Measurements from ENCODE around the gene ILDR2.

ILDR2 gene

GRCh38 chr1:166925810-166926478 is 49.4 kb downstream of the ILDR2 start:
- DNase-seq (ENCODE audit: low read depth in 2 of 2): no peak

DNA sequence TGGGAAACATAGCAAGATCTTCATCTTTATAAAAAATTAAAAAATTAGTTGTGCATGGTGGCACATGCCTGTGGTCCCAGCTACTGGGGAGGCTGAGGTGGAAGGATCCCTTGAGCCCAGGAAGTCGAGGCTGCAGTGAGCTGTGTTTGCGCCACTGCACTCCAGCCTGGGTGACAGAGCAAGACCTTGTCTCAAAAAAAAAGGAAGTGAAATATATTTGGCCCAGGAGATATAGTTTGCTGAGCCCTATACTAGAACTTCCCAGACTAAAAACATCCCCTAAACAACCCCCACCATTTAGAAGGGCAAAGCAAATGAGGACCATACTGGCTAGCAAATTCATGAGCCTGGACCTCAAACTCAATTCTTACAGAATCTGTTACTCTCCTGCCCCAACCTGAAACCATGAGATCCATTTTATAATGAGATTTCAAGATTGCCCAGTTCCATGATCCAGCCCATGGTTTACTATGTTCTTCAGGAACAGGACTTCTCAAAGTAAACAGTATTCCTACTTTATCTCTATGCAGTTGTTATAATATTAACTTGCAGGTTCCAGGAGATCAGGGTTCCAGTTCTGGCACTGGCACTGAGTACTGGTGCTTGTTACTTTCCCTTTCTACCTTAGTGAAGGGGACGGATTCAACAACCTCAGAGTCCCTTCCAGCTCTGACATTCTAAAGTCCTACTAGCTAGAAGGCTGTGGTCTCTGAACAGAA is 50.4 kb downstream of the ILDR2 start:
- DNase-seq (ENCODE audit: low read depth in 2 of 2): no peak

DNA sequence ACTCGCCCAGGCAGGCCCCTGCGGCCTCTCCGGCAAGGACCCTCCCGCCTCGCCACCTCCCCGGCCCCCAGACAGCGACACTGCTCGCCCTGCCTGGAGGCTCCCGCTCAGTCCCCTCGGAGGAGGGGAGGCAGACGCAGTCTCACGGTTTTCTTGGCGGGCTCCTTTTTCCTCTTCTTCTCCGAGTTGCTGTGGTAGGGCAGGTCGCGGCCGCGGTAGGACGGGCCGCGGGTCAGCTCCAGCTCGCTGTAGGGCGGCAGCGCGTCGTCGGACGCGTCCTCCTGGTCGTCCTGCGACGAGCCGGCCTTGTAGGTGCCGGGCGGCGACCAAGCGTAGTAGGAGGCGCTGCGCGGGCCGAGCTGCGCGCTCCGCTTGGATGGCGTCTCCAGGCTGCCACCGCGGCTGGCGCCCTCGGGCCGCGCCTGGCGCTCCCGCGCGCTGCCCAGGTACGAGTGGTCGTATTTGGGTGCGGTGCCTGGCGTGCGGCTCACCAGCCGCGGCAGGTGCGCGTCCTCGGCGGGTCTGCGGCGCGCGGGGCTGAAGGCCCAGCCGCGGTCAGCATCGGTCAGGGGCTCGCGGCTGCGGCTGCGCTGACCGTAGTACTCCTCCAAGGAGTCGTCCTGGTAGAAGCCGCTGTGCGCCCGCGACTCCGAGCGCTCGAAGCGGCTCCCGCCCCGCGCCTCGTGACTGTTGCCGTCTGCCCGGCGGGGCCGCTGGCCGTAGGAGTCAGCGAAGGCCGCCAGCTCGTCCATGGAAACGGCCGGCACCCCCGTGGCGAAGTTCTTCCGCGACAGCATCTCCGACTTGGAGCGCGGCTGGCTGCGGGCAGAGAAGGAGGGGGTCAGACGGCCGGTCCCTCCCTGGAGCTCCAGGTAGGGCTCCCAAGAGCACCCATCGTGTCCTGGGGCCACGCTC is 54.5 kb downstream of the ILDR2 start:
- DNase-seq (ENCODE audit: low read depth in 2 of 2): no peak

DNA sequence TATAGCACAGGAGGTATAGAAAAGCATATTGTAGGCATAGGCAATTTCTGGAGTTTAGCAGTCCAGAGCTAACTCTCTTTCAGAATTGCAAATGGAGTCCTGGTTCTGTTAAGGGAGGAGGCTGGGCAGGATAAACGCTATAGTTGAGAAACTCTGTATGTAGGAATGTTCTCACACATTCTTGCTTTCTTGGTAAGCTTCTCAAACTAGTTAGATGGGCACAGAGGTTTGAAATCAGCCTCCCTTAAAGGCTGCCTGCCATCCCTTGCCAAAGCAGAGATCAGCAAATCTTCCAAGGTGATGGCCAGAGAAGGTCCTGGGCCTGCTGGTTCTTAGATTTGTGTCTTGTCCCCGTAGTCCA is 56.4 kb downstream of the ILDR2 start:
- DNase-seq (ENCODE audit: low read depth in 2 of 2): no peak

DNA sequence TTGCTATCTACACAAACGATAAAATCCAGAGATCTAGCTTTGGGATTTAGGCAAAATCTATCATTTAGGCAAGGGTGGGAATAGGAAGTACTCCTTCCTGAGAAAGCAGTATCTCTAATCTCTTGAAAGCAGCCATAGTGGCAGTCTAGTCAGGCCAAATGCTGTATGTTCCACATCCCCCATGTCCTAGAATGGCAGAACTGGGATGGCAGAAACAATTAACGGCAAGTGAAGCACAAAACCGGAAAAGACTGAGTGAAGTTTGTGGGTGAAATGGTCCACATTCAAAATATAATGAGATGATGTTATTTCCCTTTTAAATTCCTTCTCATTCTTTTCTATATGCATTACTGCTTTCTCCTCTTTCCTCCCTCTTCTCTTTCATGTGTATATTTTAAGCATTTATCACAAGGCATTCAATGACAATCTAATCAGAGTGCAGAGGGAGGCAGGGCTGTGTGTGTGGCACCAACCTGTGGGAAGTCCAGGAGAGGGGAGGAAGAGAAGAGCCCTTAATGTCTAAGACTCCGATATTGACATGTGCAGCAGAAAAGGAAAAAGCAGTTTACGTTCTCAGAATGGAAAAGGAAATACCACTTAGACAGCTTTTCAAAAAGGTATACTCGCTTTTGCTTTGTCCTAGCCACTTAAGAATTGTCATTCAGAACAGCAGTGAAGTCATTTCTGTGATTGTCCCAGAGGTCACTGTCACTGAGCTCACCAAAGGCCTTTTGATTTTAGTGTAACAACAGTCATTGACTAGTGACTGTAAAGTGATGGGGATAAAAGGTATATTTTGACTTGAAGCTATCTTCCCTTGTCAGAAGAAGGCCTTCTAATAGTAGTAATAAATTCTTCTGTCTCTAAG is 57.0 kb downstream of the ILDR2 start:
- no peak for DNase-seq (ENCODE audit: low read depth in 2 of 2)

GRCh38 chr1:166915941-166916340 is 59.4 kb downstream of the ILDR2 start:
- no peak for DNase-seq (ENCODE audit: low read depth in 2 of 2)

- no peak for DNase-seq (ENCODE audit: low read depth in 2 of 2)
Observed at GRCh38 chr1:166915042-166915441, 60.3 kb downstream of the ILDR2 start.

DNA sequence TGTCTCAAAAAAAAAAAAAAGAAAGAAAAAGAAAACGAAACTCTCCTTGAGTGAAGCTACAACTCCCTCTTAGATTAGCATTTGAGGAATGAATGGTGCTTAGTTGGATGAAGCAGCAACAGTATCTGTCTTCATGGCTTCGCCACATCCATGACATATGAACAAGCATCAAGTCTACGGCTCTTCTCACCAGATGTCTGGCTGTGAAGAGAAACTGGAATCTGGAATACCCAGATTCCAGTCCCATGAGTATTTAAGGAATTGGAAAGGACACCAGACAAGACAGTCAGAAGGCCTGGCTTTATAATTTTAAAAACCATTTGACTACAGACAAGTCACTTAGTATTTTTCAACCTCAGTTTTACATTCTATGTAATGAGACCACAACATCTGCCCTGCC is 61.2 kb downstream of the ILDR2 start:
- DNase-seq (ENCODE audit: low read depth in 2 of 2): no peak

- DNase-seq (ENCODE audit: low read depth in 2 of 2): no peak
Observed at GRCh38 chr1:166911624-166912023, 63.7 kb downstream of the ILDR2 start.

- DNase-seq (ENCODE audit: low read depth in 2 of 2): peak; percentile 46 to 53
Observed at GRCh38 chr1:166910396-166910994, 64.8 kb downstream of the ILDR2 start.

- DNase-seq (ENCODE audit: low read depth in 2 of 2): no peak
Observed at GRCh38 chr1:166908942-166909341, 66.4 kb downstream of the ILDR2 start.

- no peak for DNase-seq (ENCODE audit: low read depth in 2 of 2)
Observed at GRCh38 chr1:166907763-166908162, 67.6 kb downstream of the ILDR2 start.

DNA sequence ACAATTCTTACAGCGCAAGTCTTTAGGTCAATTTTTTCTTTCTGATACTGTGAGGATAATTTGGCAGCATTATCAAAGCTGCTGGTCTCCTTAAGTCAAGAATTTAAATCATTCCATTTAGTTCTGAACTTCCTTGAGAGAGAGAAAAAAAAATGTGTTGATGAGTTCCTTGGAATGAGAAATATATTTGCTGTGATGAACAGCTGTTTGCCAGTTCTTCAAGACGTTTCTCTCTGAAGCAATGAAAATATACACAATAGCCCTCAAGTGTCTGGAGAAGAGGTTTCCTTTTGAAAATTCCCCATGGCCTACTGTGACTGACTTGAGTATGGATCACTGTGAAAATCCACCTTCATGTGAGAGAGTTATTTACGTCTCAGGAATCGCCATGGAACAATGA is 68.3 kb downstream of the ILDR2 start:
- DNase-seq (ENCODE audit: low read depth in 2 of 2): no peak

GRCh38 chr1:166906647-166907046 is 68.7 kb downstream of the ILDR2 start:
- DNase-seq (ENCODE audit: low read depth in 2 of 2): no peak

DNA sequence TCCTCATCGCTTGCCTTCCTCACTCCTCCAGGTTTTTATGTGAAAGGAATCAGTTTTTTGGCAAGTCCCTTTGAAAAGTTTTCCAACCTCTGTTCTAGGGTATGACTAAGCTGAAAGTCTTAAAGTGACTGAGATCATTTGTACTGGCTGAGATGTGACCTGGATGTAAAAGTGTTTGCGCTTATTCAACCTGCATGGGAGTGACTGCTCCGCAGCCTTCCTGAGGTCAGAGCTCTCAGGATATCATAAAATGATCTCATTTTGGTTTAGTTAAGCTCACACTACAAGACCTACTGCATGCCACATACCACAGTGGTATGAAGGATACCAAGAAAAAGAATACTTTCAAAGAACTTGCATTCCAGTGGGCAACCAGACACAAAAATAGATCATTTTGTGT is 69.4 kb downstream of the ILDR2 start:
- DNase-seq (ENCODE audit: low read depth in 2 of 2): no peak

DNA sequence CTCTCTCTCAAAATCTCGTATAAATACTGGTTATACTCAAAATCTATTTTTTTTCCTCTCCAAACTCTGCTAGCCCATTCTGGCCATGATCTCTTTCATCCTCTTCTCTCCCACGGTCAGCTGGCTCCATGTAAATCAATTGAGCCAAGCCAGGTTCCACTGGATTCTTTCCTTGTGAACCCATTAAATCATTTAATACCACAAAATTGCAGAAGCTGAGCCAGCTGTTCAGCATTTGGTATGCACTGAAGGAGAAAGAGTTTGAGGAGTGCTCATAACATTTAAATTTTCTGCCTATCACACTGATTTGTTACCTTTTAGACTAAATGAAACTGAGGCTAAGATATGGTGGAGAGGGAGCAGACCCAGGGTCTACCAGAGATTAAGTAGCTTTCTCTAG is 70.2 kb downstream of the ILDR2 start:
- DNase-seq (ENCODE audit: low read depth in 2 of 2): no peak

DNA sequence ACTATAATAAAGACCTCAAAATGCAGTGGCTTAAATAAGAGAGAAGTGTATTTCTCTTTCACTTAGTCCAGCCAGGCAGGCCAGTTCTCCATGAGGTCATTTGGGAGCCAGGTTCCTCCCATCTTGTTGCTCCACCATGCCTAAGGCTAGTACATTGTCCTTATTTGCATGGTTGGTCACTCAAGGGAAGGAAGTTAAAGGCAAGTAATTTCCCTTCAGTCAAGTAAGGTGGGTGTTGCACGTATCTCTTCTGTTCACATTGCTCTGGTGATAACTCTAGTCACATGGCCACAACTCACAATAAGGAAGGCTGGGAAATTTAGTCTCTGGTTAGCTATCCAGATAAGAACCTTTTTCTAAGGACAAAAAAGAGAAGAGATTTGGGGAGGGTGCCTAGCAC is 72.1 kb downstream of the ILDR2 start:
- no peak for DNase-seq (ENCODE audit: low read depth in 2 of 2)

DNA sequence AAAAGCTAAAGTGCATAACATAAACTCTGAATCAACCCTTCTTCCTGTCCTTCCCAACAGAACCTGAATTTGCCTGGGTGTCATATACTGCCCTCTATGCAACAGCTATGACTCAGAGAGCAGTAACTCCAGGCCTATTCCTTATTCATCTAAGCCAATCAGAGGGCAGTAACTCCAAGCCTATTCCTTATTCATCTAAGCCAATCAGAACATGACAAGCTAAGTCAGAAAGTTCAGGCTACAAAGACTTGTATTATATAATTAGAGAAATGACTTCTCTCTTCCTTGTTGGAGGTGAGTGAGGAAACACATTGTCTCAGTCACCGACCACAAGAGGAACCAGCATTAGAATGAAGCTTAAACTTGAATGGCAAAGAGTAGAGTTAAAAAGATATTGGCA is 73.1 kb downstream of the ILDR2 start:
- no peak for DNase-seq (ENCODE audit: low read depth in 2 of 2)

DNA sequence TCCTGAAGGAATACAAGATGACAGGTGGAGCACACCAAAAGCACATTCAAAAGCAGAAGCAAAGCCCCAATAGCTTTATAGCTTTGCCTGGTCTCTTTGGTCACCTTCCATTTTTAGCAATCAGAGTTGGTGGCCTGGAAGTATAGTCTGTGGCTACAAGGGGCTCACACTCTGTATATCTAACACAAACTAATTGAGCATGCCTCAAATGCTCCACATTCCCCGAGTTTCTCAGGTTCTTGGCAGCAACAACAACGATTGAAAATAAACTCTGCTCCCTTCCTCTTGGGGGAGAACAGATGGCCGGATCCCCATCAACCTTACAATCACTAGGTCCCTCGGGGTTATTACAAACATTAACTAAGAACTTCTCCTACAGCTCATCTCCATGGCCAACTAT is 74.4 kb downstream of the ILDR2 start:
- DNase-seq (ENCODE audit: low read depth in 2 of 2): no peak

DNA sequence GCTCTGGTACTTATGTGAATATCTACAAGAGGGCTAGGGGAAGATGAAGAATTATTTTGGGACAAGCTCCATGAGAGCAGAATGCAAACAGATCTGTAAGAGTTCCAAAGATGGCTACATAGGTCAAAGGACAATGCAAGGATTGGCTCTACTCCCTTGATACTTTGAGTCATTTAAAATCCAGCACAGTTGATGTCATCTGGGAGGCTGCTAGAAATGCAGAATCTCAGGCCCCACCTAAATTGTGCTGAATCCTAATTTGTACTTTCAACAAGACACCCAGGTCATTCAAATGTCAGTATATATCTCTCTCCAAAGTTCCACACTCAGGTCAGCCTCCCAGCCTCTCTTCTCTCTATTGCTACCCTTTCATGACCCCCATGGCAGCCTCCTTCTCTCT is 75.6 kb downstream of the ILDR2 start:
- DNase-seq (ENCODE audit: low read depth in 2 of 2): no peak

DNA sequence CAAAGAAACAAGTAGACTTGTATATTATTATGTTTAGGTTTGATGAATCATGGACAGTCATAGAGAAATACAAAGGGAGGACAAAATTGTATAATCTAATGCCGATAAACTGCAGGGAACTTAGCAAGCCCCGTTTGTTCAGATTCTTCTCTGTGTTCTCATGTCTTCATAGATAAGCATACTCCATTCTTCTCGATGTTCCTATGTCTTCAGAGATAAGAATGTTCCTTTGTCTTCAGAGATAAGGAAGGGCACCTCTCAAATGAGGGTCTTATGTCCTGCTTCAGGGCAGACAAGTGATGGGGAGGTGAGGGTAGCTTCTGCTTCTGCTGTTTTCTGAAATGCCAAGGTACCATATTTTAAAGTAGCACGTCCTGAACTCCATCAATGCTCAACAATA is 79.6 kb downstream of the ILDR2 start:
- no peak for DNase-seq (ENCODE audit: low read depth in 2 of 2)
